GM18498 (cell line): Measurements from ENCODE around the gene LCNL1.

Source experiments
- ATAC-seq: cut with Tn5 transposase; IDR thresholded peaks from one replicate; pipeline ENCODE4 v1.9.1; 2021; ENCODE audit warnings: mild to moderate bottlenecking, moderate library complexity; ENCODE audit not compliant: unreplicated experiment

Gene LCNL1

GRCh38 chr9:136958473-136958872, 24.3 kb upstream of the LCNL1 start:
- no peak for ATAC-seq

GRCh38 chr9:136958898-136959850, 23.6 kb upstream of the LCNL1 start:
- ATAC-seq, result no peak

- no peak for ATAC-seq
Measured at GRCh38 chr9:136960212-136960937, 22.4 kb upstream of the LCNL1 start.

- ATAC-seq, result no peak
Measured at GRCh38 chr9:136960938-136961275, 21.9 kb upstream of the LCNL1 start.

- no peak for ATAC-seq
Measured at GRCh38 chr9:136961279-136962065, 21.3 kb upstream of the LCNL1 start.

GRCh38 chr9:136962163-136962562, 20.6 kb upstream of the LCNL1 start:
- no peak for ATAC-seq

GRCh38 chr9:136962701-136963248, 20.0 kb upstream of the LCNL1 start:
- ATAC-seq, result no peak

- no peak for ATAC-seq
Measured at GRCh38 chr9:136963341-136963740, 19.5 kb upstream of the LCNL1 start.

GRCh38 chr9:136963751-136964150, 19.0 kb upstream of the LCNL1 start:
- ATAC-seq, result no peak

- ATAC-seq, result no peak
Measured at GRCh38 chr9:136964171-136964689, 18.6 kb upstream of the LCNL1 start.

GRCh38 chr9:136964833-136965422, 17.9 kb upstream of the LCNL1 start:
- ATAC-seq, result no peak

GRCh38 chr9:136965771-136966484, 16.9 kb upstream of the LCNL1 start:
- no peak for ATAC-seq

- ATAC-seq, result no peak
Measured at GRCh38 chr9:136968333-136969127, 14.3 kb upstream of the LCNL1 start.

- no peak for ATAC-seq
Measured at GRCh38 chr9:136969150-136969549, 13.6 kb upstream of the LCNL1 start.

GRCh38 chr9:136969774-136970173, 13.0 kb upstream of the LCNL1 start:
- ATAC-seq, result no peak

GRCh38 chr9:136970361-136970760, 12.4 kb upstream of the LCNL1 start:
- no peak for ATAC-seq

GRCh38 chr9:136971746-136972145, 11.0 kb upstream of the LCNL1 start:
- no peak for ATAC-seq

GRCh38 chr9:136972335-136972734, 10.5 kb upstream of the LCNL1 start:
- no peak for ATAC-seq

- ATAC-seq, result no peak
Measured at GRCh38 chr9:136972743-136973142, 10.1 kb upstream of the LCNL1 start.
